Glutamatergic neuron (in vitro differentiated cells): ENCODE measurements around the gene MED29. TPM values are rescaled to one million over a fixed set of nuclear protein-coding genes. Genes with fewer than 3 reads are reported as not detected.
A peak's percentile ranks its signal among the peaks of the same experiment; 100 is the strongest.

Source experiments
- DNase-seq: peaks from one replicate; pipeline ENCODE4 v3.0.0; 2022
- H3K27ac Mint-ChIP-seq: one replicate; pipeline ENCODE4 v1.8.0; 2020; ENCODE audit warnings: mild to moderate bottlenecking, mixed read lengths, inconsistent platforms; ENCODE audit not compliant: unreplicated experiment
- H3K27me3 Mint-ChIP-seq: one replicate; pipeline ENCODE4 v1.8.0; 2020; ENCODE audit warnings: mild to moderate bottlenecking, moderate library complexity, mixed read lengths, inconsistent platforms; ENCODE audit not compliant: unreplicated experiment
- H3K36me3 Mint-ChIP-seq: one replicate; pipeline ENCODE4 v1.8.0; 2020; ENCODE audit warnings: mild to moderate bottlenecking, mixed read lengths, inconsistent platforms; ENCODE audit not compliant: unreplicated experiment
- H3K4me1 Mint-ChIP-seq: one replicate; pipeline ENCODE4 v1.8.0; 2020; ENCODE audit warnings: mild to moderate bottlenecking, low read depth, mixed read lengths, inconsistent platforms; ENCODE audit not compliant: unreplicated experiment
- H3K4me3 Mint-ChIP-seq: one replicate; pipeline ENCODE4 v1.8.0; 2020; ENCODE audit warnings: mild to moderate bottlenecking, mixed read lengths, inconsistent platforms; ENCODE audit not compliant: unreplicated experiment
- H3K9me3 Mint-ChIP-seq: one replicate; pipeline ENCODE4 v1.8.0; 2020; ENCODE audit warnings: mild to moderate bottlenecking, moderate library complexity, mixed read lengths, inconsistent platforms; ENCODE audit not compliant: unreplicated experiment
- total RNA-seq: library from RNA; stranded (reverse); fragmentation: NEBNext Ultra II Directional; extraction: Animal tissue kit (Norgen Biotek cat#: 25700); gene quantifications from one replicate; pipeline ENCODE4 v1.2.1, GENCODE V29; 2021; ENCODE audit not compliant: unreplicated experiment
- TF ChIP-seq, protein P1 (sequence below): fragments of 200-600 bp; sonication (generic); IDR thresholded peaks from one replicate; pipeline ENCODE4 v1.5.0; 2021; ENCODE audit not compliant: partially characterized antibody, unreplicated experiment

The MED29 gene
- total RNA-seq, 1 donor from 2014 or later, result 30.1 TPM

DNA sequence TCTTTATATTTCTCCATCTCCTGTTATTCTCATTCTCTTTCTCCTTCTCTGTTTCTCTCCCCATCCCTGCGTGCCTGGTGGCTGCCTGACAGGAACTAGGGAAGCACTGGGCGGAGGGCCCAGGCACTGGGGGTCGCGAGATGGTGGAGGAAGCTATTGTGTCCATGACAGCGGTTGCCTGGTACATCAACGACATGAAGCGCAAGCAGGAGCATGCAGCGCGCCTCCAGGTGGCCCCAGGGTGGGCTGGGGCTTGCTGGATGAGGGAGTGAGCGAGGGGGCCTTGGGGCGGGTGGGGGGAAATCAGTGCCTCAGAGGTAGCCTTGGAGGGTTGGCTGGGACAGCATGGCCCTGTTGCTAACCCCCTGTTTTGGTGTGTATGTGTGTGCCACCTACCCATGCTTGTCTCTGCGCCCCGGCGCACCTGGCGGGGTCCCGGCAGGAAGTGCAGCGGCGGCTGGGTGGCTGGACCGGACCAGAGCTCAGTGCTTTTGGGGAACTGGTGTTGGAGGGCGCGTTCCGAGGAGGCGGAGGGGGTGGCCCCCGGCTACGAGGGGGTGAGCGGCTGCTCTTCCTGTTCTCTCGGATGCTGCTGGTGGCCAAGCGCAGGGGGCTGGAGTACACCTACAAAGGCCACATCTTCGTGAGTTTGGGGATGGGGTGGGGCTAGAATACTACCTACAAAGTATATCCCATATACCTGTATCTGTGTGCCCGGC, 26.4 kb downstream of the MED29 start:
- TF ChIP-seq, protein P1, sequence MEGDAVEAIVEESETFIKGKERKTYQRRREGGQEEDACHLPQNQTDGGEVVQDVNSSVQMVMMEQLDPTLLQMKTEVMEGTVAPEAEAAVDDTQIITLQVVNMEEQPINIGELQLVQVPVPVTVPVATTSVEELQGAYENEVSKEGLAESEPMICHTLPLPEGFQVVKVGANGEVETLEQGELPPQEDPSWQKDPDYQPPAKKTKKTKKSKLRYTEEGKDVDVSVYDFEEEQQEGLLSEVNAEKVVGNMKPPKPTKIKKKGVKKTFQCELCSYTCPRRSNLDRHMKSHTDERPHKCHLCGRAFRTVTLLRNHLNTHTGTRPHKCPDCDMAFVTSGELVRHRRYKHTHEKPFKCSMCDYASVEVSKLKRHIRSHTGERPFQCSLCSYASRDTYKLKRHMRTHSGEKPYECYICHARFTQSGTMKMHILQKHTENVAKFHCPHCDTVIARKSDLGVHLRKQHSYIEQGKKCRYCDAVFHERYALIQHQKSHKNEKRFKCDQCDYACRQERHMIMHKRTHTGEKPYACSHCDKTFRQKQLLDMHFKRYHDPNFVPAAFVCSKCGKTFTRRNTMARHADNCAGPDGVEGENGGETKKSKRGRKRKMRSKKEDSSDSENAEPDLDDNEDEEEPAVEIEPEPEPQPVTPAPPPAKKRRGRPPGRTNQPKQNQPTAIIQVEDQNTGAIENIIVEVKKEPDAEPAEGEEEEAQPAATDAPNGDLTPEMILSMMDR, result no peak
- DNase-seq, result no peak
- H3K9me3 Mint-ChIP-seq, result peaks cover 13% of the 10 kb centered on the region
- H3K27me3 Mint-ChIP-seq, result peaks cover 10% of the 10 kb centered on the region
- peaks cover 10% of the 10 kb centered on the region for H3K4me1 Mint-ChIP-seq
- no peak overlapping the region for H3K27ac Mint-ChIP-seq
- peak overlapping the region; percentile 42 for H3K4me3 Mint-ChIP-seq
- H3K36me3 Mint-ChIP-seq, result no peaks in the 10 kb centered on the region

DNA sequence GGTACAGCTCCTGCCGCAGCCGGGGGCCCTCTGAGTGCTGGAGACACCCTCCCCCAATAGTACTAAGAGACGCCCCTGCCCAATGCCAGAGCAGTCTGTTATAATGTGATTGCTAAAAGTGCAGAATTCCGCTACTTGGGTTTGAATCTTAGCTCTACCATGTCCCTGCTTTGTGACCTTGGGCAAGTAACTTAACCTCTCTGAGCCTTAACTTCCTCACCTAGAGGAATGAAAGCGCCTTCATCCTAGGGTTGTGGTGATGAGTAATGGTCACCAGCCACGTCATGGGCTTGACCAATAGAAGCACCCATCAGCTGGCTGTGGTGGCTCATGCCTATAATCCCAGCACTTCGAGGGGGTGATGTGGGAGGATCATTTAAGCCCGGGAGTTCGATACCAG, 27.8 kb downstream of the MED29 start:
- peaks cover 8% of the 10 kb centered on the region for H3K27me3 Mint-ChIP-seq
- no peaks in the 10 kb centered on the region for H3K36me3 Mint-ChIP-seq
- H3K9me3 Mint-ChIP-seq, result peaks cover 8% of the 10 kb centered on the region
- H3K4me1 Mint-ChIP-seq, result peaks cover 10% of the 10 kb centered on the region
- TF ChIP-seq, protein P1, result no peak
- H3K4me3 Mint-ChIP-seq, result no peak overlapping the region
- no peak overlapping the region for H3K27ac Mint-ChIP-seq
- no peak for DNase-seq

DNA sequence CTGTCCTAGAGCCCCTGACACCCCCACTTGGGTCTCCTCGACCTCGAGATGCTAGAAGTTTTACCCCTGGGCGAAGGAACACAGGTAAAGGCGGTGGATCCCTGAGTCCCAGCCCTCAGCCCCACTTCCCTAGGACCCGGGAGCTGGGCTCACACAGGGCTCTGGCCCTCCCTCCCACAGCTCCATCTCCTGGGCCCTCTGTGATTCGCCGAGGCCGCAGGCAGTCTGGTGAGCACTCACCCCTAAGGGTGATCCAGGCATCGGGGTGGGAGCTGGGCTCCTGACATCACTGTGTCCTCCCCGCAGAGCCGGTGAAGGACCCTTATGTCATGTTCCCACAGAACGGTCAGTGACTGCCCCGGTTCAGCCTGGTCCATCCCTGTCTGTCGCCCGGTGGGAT, 29.6 kb downstream of the MED29 start:
- no peak overlapping the region for H3K4me3 Mint-ChIP-seq
- H3K9me3 Mint-ChIP-seq, result peaks cover 4% of the 10 kb centered on the region
- H3K36me3 Mint-ChIP-seq, result no peaks in the 10 kb centered on the region
- no peak overlapping the region for H3K27ac Mint-ChIP-seq
- no peak for DNase-seq
- H3K4me1 Mint-ChIP-seq, result peaks cover 4% of the 10 kb centered on the region
- peaks cover 9% of the 10 kb centered on the region for H3K27me3 Mint-ChIP-seq
- TF ChIP-seq, protein P1, result no peak

DNA sequence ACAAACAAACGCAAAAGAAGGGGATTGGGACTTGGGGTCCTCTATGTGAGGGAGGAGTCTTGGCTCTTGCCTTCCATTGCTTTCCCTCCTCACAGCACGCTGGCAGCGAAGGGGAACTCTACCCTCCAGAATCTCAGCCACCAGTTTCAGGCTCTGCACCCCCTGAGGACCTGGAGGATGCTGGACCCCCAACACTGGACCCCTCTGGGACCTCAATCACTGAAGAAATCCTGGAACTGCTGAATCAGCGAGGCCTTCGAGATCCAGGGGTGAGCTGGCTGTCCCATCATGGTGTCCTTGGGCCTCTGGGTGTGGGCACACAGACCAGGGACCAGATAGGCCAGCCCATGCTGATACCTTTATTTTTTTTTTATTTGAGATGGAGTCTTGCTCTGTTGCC, 30.8 kb downstream of the MED29 start:
- H3K4me1 Mint-ChIP-seq, result no peaks in the 10 kb centered on the region
- peaks cover 4% of the 10 kb centered on the region for H3K9me3 Mint-ChIP-seq

More for the DNA sequence above, 30.8 kb downstream of the MED29 start:
- no peak overlapping the region for H3K27ac Mint-ChIP-seq
- TF ChIP-seq, protein P1, result no peak
- no peaks in the 10 kb centered on the region for H3K36me3 Mint-ChIP-seq
- no peak for DNase-seq
- H3K27me3 Mint-ChIP-seq, result peaks cover 14% of the 10 kb centered on the region
- no peak overlapping the region for H3K4me3 Mint-ChIP-seq
